Hippocampal formation (tissue), 2 donors: Measurements from ENCODE around the gene INPP5E.
A peak's percentile ranks its signal among the peaks of the same experiment; 100 is the strongest.
"Not testable (repeated sequence)": the region's sequence is repeated elsewhere in the genome, so short reads cannot be mapped to it uniquely, and the experiment has no call there.

Experiments used
- DNase-seq, 2 donors: peaks; one replicate each; lab custom pipeline; 2025; lab: John Stamatoyannopoulos, UW

The INPP5E gene

GRCh38 chr9:136429683-136430491, 9.8 kb downstream of the INPP5E start:
- no peak for DNase-seq

- DNase-seq: no peak
Measured at GRCh38 chr9:136429075-136429628, 10.5 kb downstream of the INPP5E start.

GRCh38 chr9:136426787-136427186, 12.9 kb downstream of the INPP5E start:
- no peak for DNase-seq

GRCh38 chr9:136425367-136425766, 14.3 kb downstream of the INPP5E start:
- DNase-seq: not testable (repeated sequence)

- no peak for DNase-seq
Measured at GRCh38 chr9:136424750-136425362, 14.8 kb downstream of the INPP5E start.

- DNase-seq: no peak
Measured at GRCh38 chr9:136423432-136424146, 16.1 kb downstream of the INPP5E start.

- no peak for DNase-seq
Measured at GRCh38 chr9:136422876-136423275, 16.8 kb downstream of the INPP5E start.

- DNase-seq: no peak
Measured at GRCh38 chr9:136421791-136422190, 17.9 kb downstream of the INPP5E start.

- no peak for DNase-seq
Measured at GRCh38 chr9:136419092-136419420, 20.6 kb downstream of the INPP5E start.

- DNase-seq: no peak
Measured at GRCh38 chr9:136418182-136419091, 21.2 kb downstream of the INPP5E start.

- DNase-seq: no peak
Measured at GRCh38 chr9:136416914-136417313, 22.7 kb downstream of the INPP5E start.

GRCh38 chr9:136416427-136416826, 23.2 kb downstream of the INPP5E start:
- no peak for DNase-seq

GRCh38 chr9:136412962-136413361, 26.7 kb downstream of the INPP5E start:
- no peak for DNase-seq

GRCh38 chr9:136411378-136411777, 28.3 kb downstream of the INPP5E start:
- no peak for DNase-seq

- DNase-seq: peak; percentile 68 to 85
Measured at GRCh38 chr9:136410500-136411287, 29.0 kb downstream of the INPP5E start, which contains the start of the genes ENTR1 and PMPCA. TSS of gene ENTR1 (minus strand) at chr9:136410614. CDS start at chr9:136410397, 217 bp downstream. TSS of gene PMPCA (plus strand) at chr9:136410658. CDS start at chr9:136410669, 11 bp downstream.

GRCh38 chr9:136409557-136410455, 29.8 kb downstream of the INPP5E start:
- no peak for DNase-seq

GRCh38 chr9:136407911-136408310, 31.7 kb downstream of the INPP5E start:
- no peak for DNase-seq

- DNase-seq: not testable (repeated sequence)
Measured at GRCh38 chr9:136407061-136407460, 32.6 kb downstream of the INPP5E start.

- not testable (repeated sequence) for DNase-seq
Measured at GRCh38 chr9:136405904-136406303, 33.7 kb downstream of the INPP5E start.
